HG02763 (cell line): ENCODE results near the gene GPATCH1.
"Not testable (repeated sequence)": the region's sequence is repeated elsewhere in the genome, so short reads cannot be mapped to it uniquely, and the experiment has no call there.

ENCODE experiments used
- ATAC-seq: cut with Tn5 transposase; IDR thresholded peaks from one replicate; pipeline ENCODE4 v1.9.1; 2021; ENCODE audit warnings: mild to moderate bottlenecking, moderate library complexity; ENCODE audit not compliant: unreplicated experiment

The GPATCH1 gene

GRCh38 chr19:33110137-33110910, 29.3 kb downstream of the GPATCH1 start:
- no peak for ATAC-seq

GRCh38 chr19:33111587-33111986, 30.6 kb downstream of the GPATCH1 start:
- no peak for ATAC-seq

- no peak for ATAC-seq
Measured at GRCh38 chr19:33114312-33114711, 33.3 kb downstream of the GPATCH1 start.

- no peak for ATAC-seq
Measured at GRCh38 chr19:33117501-33117900, 36.5 kb downstream of the GPATCH1 start.

- ATAC-seq: no peak
Measured at GRCh38 chr19:33118643-33119042, 37.7 kb downstream of the GPATCH1 start.

GRCh38 chr19:33124207-33125098, 43.5 kb downstream of the GPATCH1 start:
- no peak for ATAC-seq

- ATAC-seq: no peak
Measured at GRCh38 chr19:33125929-33126388, 45.0 kb downstream of the GPATCH1 start.

- ATAC-seq: not testable (repeated sequence)
Measured at GRCh38 chr19:33126712-33127111, 45.7 kb downstream of the GPATCH1 start.

GRCh38 chr19:33129901-33130300, 48.9 kb downstream of the GPATCH1 start:
- ATAC-seq: no peak

- no peak for ATAC-seq
Measured at GRCh38 chr19:33130433-33130832, 49.5 kb downstream of the GPATCH1 start.

- no peak for ATAC-seq
Measured at GRCh38 chr19:33132021-33132420, 51.0 kb downstream of the GPATCH1 start, which contains the start of gene WDR88. TSS of gene WDR88 (plus strand) at chr19:33132114. CDS start at chr19:33132170, 56 bp downstream.

- no peak for ATAC-seq
Measured at GRCh38 chr19:33132425-33132824, 51.4 kb downstream of the GPATCH1 start.

- ATAC-seq: no peak
Measured at GRCh38 chr19:33133438-33134031, 52.6 kb downstream of the GPATCH1 start.

- ATAC-seq: no peak
Measured at GRCh38 chr19:33134571-33135041, 53.6 kb downstream of the GPATCH1 start.

- ATAC-seq: no peak
Measured at GRCh38 chr19:33139165-33139564, 58.2 kb downstream of the GPATCH1 start.

- ATAC-seq: peak; percentile 56
Measured at GRCh38 chr19:33143897-33144405, 63.0 kb downstream of the GPATCH1 start.

- ATAC-seq: no peak
Measured at GRCh38 chr19:33146209-33146608, 65.2 kb downstream of the GPATCH1 start.

GRCh38 chr19:33147538-33147937, 66.6 kb downstream of the GPATCH1 start:
- ATAC-seq: no peak

GRCh38 chr19:33150852-33151518, 70.0 kb downstream of the GPATCH1 start:
- ATAC-seq: no peak

GRCh38 chr19:33152176-33152575, 71.2 kb downstream of the GPATCH1 start:
- no peak for ATAC-seq
